ENCODE results near the gene RHO.
"Not testable (repeated sequence)": the region's sequence is repeated elsewhere in the genome, so short reads cannot be mapped to it uniquely, and the experiment has no call there.

Gene RHO

DNA sequence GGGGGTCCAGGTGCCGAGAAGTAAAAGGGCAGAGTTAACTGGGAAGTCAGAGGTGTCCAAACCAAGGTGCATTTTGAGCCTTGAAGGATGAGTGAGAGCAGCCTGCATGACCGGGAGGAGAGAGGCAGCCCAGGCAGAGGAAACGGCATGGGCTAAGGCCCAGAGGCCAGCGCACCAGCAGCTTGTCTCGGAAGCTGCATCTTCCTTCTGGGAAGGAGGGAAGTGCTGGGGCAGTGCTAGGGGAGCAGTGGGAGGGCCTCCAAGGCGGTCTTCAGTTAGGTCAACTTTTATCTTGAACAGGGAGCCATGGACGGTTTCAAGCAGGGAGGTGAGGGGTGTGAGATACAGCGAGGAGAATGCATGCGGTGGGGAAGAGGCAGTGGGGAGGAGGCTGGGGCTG, 15.6 kb downstream of the RHO start:
- no peak for DNase-seq (ENCODE audit: low spot score)

DNA sequence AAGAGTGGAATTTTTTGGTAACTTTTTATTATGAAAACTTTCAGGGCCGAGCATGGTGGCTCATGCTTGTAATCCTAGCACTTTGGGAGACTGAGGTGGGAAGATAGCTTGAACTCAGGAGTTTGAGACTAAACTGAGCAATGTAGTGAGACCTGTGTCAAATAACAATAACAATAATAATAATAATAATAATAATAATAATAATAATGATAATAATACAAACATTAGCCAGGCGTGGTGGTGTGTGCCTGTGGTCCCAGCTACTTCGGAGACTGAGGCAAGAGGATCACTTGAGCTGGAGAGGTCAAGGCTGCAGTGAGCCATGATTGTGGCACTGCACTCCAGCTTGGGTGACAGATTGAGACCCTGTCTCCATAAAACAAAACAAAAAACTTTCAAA, 17.5 kb downstream of the RHO start:
- DNase-seq (ENCODE audit: low spot score) = not testable (repeated sequence)

DNA sequence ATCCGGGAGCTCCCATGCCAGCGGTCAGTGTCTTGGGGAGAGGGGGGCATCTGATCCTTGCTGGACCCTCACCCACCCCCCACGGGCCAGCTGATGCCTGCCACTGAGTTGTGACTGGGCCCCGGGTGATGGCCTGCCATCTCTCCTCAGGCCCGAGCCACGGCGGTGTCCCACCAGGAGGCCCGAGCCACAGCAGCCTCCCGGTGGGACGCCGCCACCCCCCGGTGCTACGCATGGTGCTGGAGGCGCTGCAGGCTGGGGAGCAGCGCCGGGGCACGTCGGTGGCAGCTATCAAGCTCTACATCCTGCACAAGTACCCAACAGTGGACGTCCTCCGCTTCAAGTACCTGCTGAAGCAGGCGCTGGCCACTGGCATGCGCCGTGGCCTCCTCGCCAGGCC, 18.8 kb downstream of the RHO start:
- DNase-seq (ENCODE audit: low spot score) = no peak

DNA sequence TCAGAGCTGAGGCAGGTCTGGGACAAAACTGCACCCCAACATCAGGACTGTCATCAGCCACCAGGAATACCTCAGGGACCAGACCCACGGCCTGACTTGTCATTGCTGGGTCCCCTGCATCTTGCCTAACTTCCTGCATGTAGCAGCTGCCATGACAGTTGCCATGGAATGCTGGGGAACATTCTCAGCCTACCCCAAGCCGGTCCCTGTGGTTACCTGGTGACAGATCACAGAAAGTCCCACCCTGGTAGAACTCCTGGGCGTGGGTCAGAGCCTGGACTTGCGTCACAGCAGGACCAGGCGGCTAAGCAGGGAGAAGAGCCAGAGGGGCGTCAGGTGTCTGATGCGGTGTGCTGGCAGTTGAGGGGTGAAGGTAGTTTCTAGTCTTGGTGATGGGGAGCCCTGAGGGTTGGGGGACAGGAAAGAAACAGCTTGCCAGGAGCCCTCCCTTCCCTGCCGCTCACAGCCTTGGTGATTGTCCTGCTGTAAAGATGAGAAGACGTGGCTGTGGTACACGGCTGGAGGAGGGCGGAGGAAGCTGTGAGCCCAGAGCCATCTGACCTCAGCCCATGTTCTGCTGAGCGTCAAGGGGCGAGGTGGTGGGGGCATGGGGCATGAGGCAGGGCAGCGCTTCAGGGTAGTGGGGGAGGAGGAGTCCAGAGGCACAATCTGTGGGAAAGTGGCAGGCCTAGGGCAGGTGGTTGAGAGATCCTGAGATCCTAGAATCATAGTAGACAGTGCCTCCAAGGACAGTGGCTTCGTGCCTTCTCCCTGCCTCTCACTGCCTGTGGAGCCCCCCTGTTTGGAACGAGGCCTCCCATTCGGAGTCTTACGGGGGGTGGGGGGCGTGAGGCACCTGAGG, 19.9 kb downstream of the RHO start:
- DNase-seq (ENCODE audit: low spot score) = no peak

DNA sequence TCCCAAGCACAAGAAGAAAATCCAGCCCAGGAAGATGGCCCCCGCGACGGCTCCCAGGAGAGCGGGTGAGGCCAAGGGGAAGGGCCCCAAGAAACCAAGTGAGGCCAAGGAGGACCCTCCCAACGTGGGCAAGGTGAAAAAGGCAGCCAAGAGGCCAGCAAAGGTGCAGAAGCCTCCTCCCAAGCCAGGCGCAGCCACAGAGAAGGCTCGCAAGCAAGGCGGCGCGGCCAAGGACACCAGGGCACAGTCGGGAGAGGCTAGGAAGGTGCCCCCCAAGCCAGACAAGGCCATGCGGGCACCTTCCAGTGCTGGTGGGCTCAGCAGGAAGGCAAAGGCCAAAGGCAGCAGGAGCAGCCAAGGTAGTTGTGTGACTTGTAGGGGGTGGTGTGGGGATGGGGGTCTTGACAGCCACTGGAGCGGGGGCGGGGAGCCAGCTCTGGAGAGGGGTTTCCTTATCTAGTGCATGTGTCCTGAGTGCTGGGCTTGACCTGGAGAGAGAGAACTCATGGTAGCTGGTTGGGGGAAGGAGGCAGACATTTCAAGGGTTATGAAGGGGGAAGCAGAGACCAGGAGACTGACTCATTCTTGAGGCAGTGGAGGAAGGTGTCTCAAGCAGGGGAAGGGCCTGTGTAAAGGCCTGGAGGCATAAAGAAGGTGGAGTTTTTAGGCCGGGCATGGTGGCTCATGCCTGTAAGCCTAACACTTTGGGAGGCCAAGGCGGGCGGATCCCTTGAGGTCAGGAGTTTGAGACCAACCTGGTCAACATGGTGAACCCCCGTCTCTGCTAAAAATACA, 20.8 kb downstream of the RHO start:
- no peak for DNase-seq (ENCODE audit: low spot score)

DNA sequence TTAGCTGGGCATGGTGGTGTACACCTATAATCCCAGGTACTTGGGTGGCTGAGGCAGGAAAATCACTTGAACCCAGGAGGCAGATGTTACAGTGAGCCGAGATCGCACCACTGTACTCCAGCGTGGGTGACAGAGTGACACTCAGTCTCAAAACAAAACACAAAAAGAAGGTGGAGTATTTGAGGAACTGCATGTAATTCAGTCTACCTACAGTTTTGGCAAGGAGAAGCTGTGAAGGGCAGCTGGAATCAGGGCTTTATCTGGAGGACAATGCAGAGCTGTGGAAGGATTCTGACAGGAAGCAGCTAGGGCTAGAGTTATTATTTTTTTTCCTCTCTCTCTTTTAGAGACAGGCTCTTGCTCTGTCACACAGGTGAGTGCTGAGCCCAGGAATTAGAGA, 21.4 kb downstream of the RHO start:
- DNase-seq (ENCODE audit: low spot score) = no peak

DNA sequence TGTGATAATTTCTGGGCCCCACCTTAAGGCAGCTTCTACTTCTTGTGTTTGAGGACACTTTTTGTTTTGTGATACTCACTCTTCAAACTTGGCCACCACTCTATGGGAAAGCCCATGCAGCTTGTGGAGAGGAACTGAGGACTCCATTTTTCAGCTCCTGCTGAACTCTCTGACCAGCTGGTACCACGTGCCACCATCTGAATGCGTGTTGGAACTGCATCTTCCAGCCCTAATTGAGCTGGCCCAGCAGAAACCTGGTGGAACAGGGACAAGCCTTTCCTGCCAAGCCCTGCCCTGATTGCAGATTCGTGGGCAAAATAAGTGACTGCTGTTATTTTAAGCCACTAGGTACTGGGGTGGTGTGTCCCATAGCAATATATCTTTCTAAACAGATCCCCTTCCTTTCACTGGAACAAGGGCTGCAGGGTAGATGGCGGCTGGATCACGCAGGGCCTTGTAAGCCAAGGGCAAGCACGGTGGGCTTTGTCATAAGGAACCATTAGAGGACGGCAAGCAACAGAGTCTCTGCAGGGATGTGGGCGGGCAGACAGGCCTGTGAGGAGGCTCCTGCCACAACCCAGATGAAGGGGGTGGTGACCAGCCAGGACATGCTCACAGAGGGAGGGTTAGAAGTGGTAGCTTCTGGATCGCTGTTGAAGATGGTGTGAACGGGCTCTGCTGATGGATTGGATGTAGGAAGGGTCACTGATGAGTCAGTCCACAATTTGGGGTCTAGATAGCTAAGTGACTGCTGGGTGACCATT, 24.0 kb downstream of the RHO start:
- no peak for DNase-seq (ENCODE audit: low spot score)

DNA sequence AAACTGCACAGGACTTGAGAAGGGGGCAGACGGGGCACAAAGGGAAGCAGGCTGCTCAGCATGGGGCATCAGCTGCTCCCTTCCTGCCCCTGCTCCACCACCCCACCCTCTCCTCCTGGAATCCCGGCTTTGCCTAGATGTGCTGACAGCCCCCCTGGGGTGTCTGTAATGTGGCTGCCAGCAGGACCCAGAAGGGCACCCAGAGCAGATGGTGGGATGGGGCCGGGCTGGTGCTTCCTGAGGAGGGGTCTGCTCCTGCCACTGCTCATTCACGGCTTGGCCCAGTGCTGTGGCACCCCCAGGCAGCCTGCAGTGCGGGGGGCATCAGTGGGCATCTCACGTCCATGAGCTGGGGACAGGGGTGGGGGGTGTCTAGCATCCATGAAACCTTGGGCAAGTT, 24.7 kb downstream of the RHO start:
- DNase-seq (ENCODE audit: low spot score) = no peak

DNA sequence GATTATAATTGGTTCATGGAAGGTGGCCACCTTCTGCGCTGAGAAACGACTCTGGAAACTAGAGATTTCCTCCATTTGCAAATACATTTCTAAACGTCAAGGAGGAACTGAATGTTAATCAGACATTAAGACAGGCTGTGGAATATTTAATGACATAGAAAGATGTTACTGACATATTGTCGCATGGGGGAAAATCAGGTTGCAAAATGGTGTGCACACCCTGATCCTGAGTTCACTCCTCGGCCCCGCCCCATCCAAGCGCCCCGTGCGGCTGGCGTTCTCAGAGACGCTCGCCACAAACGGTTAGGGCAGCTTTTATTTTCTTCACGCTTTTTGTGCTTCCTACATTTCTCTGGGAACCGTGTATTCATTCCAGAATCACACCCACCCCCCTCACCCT, 25.3 kb downstream of the RHO start:
- DNase-seq (ENCODE audit: low spot score) = no peak

DNA sequence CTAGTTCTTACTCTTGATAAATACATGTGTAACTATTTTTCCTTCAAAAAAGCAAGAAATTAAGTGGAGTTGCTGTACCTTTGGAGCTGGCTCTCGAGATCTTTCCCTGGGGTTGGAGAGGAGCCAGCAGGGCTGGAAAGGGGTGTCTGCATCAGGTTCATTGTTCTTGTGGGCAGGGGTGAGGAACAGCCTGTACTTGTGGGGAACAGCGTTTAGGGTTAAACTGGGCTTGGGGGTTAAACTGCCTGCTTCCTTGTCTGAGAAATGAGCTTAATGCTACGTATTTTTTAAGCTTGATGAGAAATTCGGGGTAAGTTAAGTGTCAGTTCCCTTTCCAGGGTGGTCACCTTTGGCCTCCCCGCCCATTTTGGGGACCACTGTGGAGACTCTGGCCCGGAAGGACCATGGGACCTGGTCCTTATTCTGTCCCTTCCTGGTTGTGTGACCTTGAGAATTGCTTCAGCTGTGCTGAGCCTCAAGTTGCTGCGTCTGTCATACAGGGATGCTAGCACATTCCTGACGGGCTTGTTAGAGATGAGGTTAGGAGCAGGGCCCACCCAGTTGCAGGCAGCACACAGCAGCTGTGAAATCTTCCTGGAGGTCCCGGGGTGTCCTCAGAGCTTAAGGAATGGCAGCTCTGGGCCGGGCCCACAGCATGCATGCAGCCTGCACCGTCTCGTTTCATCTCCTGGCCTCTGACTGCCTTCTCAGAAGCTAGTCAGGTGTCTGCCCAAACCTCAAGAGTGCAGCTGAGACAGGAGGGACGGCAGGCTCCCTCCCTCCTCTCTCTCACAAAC, 26.1 kb downstream of the RHO start:
- DNase-seq (ENCODE audit: low spot score) = no peak

DNA sequence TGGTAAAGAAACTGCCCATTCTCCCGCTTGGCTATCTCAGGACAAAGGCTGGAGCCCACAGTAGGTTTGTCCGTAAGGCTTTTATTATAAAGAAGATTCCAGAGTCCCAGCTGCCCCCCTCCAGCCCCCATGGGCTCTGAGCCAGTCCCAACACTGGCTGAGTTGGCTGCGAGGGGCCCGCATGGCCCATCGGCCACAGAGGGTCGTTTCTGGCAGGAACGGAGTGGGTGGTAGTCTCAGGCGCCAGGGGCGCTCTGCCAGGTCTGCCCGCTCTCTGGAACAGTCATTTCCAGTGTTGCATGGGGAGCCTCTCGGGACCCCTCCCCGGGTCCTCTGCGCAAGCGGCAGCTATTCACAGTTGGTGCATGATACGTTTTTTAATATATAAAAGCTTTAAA, 26.7 kb downstream of the RHO start:
- DNase-seq (ENCODE audit: low spot score) = no peak

DNA sequence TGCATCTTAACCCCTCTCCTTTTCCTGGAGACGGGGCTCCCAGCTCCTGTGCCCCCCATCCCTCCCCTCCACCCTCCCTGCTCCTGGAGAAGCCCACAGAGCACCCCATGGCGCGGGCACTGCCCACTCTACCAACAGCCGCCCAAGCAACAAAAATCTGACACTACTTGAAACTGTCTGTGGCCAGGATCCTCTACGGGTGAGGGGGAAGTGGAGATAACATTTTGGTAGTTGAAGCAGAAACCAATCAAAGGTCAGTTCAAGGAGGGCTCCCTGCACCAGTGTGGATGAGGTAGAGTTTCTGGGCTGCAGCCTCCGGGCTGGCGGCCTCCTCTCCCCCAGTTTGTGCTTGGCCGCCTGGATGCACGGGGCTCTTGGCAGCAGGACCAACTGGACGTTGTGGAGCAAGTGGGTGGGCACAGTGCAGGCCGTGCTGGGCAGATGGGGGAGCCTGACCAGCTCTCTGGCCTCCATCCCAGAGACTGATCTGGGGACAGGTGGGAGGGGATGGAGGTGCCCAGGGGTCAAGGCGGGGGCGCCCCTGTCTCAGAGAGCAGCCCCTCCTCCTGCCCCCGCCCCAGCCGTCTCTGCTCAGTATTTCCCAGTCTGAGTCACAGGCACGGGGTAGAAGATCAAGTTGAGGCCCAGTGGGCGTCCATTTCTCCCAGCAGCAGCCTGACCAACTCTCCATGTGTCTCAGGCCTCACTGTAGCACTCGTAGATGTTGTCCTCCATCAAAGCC, 27.3 kb downstream of the RHO start:
- no peak for DNase-seq (ENCODE audit: low spot score)

DNA sequence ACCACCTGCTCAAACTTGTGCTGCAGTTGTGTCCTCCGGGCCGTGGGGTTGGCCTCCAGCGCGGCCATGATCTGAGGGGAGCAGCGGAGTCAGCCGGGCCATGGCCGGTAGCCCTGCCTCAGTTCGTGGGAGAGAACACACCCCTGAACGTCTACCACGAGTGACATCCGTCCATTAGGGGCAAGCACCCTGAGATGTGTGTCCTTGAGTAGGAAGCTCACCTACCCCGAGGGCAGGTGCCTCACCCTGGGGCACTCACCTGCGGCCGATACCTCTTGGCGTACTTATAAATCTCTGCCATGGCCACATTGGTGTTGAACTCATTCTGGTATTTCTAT, 27.9 kb downstream of the RHO start:
- no peak for DNase-seq (ENCODE audit: low spot score)

DNA sequence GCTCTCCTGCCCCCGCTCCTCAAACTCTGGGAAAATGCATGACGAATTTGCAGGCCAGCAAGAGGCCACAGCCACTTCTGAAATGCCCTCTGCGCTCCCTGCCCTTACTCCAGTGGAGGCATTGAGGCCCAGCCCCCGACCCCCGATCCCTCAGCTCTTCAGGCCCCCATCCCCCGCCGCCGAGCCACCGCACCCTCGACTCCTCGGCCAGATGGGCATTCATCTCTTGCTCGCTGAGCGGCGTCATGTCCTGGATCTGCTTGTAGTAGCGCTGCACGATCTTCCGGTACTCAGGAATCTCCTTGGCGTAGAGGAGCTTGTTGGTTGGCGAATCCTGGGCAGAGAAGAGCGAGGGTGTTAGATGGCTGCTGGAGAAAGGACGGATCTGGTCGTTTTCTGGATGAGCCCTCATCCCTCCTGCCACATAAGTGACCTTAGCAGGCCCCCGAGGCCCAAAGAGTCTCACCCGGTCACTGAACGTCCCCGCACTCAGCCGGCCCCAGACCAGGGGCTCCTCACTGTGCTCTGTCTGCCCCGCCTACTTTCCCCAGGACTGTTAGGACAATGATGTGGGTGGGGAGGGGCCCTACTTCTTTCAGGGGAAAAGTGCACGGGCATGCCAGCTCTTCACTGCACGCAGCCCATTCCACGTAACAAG, 28.6 kb downstream of the RHO start:
- DNase-seq (ENCODE audit: low spot score) = no peak

DNA sequence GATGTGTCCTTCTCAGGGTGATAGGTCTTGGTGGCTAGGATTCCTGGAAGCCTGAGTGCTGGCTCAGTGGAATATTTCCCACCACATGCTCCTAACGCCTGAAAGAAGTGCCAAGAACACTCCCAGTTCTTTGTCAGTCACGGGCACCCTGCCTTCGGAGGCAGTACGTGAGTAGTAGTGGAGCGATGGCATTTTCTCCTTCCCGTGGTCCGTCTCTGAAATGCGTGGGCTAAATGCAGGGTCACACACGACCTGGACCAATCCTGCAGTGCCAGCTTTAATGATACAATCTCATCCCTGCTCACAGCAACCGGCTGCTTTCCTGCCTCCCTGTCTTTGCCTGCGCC, 29.1 kb downstream of the RHO start:
- DNase-seq (ENCODE audit: low spot score) = no peak

DNA sequence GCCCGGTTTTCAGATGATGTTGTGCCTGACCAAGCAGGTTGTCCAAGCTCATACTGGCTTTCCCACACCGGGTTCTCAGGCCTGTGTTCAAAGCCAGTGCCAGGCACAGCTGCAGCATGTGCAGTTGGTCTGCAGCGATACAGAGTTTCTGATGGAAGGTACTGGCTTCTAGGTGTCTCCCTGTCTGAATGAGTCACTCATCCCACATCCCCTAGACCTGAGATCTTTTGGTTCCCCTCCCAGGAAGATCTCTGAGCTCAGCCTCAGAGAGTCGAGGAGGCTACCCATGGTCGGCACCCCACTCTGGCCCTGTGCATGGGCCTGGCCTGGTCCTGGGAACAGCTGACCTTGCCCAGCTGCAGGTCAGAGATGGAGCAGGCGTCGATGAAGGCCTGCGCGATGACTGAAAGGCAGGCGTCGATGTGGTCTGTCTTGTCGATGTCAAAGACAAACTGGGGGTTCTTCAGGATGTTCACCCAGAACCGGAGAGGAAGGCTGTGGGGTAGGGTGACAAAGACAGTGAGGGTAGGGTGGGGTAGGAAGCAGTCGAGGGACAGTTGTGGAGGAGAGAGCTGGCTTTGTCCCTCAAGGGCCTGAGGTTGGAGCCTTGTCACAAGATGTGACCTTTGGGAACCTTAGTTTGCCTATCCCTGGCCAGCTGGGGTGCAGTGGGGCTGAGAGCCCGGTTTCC, 29.8 kb downstream of the RHO start:
- no peak for DNase-seq (ENCODE audit: low spot score)

DNA sequence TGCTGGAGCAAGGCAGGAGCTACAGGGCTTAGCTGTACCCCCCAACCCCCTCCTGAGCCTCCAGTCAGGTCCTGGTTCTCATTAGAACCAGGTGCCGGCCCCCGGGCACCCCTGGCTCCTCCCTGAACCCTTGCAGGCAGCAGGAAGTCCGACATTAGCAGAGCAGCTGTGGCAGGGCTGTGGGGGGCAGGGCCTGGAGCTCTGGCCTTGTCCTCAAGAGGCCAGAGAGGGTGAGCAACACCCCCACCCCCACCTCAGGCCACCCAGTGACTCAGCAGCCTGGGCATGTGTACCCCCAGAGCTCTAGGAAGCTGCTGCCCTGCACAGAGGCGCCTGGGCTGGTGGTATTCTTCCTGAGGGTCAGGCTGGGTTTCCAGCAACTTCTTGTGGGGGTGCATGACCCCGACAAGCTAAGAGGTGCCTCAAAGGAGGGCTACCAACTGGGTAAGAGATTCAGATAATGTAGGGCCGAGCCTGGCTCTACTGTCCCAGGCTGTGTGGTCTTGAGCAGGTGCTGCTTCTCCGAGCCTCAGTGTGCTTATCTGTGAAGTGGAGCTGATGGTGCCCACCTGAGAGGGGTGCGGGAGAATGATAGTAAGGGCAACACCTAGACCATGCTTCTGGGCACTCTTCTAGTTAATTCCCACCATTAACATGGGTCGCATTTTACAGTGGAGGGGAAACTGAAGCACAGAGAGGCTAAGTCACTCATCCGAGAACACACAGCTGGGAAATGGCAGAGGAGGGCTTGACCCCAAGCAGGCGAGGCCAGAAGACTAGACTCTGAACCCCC, 30.5 kb downstream of the RHO start:
- no peak for DNase-seq (ENCODE audit: low spot score)

DNA sequence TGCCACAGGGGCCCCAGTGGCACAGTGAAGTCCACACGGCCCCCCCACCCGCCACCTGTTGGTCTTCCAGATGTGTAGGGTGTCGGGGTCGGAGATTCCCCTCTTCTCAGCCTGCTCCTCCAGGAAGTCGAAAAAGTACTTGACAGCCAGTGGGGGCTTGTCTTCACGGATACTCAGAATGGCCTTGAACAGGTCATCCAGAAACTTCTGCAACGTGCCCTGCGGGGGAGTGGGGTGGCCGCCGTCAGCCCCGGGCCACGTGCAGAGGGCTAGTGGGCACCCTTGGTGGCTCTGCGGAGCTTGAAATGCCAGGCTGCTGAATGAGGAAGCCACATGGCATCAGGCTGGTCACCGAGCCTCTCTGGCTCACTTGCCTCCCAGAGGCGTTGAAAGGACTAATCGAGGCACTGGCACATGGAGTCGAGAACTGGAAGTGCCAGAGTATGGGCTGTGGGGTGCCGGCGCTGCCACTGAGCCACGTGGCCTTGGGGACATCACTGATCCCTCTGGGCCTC, 31.2 kb downstream of the RHO start:
- no peak for DNase-seq (ENCODE audit: low spot score)

DNA sequence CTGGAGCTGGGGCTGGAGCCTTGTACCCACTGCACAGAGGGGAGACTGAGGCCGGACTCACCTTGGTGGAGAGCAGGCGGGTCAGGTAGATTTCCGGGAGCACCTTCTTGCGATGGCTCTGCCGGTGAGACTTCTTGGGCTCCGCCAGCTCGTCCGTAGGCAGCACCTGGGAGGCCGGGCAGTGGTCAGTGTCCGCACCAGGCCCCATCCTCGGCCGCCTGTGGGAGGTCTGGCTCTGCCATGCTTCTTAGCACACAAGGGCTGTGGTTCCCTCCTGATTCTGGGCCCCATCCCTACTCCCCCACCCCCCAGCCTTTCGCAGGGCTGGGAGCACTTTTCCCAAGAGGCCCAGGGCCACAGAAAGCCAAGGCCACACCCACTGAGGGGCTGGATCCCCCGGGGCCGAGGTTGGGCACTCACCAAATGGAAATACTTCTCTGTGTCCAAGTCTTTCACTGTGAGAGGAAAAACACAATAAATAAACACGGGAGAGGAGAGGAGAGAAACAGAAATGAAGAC, 31.9 kb downstream of the RHO start:
- DNase-seq (ENCODE audit: low spot score) = no peak
